GM10847 (cell line): Measurements from ENCODE around the gene OCEL1.

Experiments used
- POLR2A ChIP-seq: IDR thresholded peaks from 2 replicates; pipeline ENCODE4 v1.6.1; 2011; ENCODE audit not compliant: insufficient read length; ENCODE audit errors: extremely low read depth

OCEL1 gene

DNA sequence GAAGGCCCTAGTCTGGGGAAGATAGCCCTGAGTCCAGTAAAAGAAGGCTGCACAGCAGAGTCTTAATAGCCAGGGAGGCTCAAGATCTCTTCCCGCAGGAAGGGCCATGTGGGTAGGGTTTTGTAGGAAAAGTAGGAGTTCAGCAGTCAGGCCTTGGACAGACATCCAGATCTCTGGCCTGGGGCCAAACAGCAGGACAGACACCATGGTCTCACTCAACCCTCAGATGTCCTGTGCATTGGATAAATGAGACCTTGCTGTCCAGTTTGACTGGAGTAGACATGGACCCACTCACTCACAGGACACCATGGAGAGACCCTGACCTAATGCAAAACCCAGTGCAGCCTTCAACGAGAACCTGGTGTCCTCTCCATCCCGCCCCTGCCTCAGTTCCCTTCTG is 3.9 kb downstream of the OCEL1 start:
- TF ChIP-seq POLR2A: no peak

DNA sequence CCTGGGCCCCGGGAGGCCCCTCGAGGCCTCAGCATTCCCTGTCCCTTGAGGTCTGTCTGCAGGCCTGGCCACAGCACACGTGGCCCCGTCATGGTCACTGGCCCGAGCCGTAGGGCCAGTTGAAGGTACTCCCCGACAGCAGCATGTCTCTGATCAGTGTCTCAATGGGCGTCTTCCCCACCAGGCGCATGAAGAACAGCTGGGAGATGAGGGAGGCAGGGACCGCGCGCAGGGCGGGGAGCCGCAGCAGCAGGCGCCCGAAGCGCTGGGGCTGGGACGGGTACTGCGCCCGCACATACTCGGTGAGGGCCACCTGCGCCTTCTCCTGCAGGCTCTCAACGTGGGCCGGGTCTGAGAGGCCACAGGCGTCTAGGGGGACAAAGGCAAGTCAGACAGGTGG is 6.2 kb downstream of the OCEL1 start:
- no peak for TF ChIP-seq POLR2A

- TF ChIP-seq POLR2A: no peak
Measured at GRCh38 chr19:17234911-17235299, 8.9 kb downstream of the OCEL1 start.

DNA sequence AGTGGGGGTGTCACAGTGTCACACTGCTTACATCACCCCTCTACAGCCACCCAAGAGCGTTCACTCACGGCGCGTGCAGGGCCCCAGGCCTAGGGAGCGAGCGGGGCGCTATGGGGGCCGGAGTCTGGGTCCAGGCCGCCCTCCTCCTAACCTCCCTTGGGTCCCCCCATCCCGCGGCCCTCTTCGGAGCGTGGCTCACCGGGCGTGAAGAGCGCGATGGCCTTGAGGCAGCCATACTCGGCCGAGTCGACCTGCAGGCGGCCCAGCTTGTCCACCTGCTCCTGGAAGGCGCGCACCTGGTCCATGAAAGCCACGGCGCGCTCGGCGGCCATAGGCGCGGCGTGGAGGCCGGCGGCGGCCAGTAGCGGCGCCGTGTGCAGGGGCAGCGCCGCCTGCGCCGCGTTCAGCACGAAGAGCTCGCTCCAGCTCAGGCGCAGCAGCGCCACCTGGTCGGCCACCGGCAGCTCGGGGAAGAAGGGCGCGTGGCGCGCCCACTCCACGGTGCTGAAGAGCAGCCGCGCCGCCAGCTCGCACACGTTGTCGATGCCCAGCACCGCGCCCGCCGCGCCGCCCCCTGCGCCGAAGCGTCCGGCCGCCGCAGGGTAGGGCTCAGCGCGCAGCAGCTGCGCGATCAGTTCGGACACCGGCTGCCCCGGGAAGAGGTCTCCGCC is 9.4 kb downstream of the OCEL1 start:
- TF ChIP-seq POLR2A: no peak

GRCh38 chr19:17235971-17236777 is 10.1 kb downstream of the OCEL1 start:
- no peak for TF ChIP-seq POLR2A

DNA sequence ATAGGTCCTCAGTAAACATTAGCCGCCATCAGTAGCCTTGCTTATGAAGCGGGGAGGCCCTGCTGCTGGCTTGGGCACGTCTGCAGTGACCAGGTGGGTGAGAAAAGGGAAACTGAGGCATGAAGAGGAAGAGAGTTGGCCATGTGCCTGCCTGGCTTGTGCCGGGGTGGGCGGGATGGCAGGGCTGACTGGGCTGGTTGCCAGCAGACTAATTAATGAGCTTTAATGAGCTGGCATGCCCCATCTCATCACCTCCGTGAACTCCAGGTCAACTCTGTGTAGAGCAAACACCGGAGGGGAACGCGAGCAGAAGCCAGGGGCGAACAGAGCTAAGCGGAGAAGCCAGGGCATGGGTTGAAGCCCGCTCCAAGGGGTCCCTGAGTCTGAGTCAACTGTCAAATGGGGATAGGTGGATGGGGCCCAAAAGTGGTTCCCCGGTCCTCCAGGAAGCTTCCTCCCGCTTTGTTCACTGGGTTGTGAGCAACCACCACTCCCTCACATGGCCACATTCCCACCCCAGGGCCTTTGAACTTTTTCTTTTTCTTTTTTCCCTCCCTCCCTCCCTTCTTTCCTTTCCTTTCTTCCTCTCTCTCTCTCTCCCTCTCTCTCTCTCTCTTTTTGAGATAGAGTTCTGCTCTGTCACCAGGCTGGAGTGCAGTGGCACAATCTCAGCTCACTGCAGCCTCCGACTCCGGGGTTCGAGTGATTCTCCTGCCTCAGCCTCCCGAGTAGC is 11.0 kb downstream of the OCEL1 start:
- TF ChIP-seq POLR2A: no peak

DNA sequence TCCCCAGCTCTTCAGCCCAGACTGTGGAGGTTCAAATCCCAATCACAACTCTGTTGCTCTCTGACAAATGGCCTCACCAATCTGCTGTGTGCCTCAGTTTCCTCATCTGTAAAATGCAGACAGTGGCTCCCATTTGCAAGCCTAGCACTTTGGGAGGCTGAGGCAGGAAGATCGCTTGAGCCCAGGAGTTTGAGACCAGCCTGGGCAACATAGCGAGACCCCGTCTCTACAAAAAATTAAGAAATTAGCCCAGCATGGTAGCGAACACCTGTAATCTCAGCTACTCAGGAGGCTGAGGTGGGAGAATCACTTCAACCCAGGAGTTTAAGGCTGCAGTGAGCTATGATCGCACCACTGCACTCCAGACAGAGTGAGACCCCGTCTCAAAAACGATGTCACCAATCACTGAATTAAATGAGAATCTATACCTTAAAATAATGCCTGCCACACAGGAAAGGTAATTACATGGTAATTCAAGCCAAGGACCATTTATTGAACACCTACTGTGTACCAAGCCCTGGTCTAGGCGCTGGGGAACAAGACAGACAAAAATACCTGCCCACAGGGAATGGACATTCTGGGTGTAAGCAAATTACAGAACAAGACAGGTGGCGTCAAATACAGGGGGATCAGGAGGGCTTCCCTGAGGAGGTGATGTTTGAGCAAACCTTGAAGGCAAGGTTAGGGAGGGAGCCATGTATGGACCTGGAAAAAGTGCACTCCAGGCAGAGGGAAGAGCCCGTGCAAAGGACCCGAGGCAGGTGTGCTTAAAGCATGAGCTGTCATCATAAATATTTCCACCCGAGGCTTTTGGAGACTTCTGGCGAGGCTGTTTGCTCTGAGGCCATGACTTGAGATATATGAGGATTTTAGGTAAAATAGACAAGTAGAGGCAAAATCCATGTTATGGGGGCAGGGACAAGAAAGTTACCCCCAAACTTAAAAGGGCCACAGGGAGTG is 12.0 kb downstream of the OCEL1 start:
- no peak for TF ChIP-seq POLR2A

DNA sequence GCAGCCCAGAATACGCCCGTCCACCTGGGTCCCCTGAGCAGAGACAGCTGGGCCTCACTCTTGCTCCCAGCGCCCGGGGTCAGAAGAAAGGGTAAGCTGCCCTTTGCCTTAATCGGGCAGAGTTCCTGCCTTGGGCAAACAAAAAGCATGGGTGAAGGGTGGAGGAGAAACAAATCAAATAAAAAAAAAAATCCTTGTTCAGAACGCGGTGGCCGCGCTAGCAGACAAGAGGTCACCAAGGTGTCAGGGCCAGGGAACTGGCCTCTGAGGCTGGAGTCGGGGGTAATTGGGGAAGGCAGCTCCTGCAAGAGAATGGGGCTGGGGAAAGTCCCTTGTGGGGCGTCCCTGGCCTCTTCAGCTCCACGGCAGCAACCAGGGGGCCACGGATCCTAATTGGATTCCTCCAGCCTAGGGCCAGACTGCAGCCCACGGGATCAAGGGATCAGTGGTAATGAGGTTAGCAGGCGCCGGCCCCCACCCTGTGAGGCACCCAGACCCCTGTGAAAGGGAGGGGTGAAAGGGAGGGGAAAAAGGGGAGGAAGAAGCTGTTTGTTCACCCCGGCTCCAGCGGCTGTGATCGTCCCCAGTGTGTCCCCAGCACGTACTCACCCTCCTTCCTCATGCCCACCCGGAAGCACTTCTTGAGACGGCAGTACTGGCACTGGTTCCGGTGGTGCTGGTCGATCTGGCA is 14.2 kb downstream of the OCEL1 start:
- no peak for TF ChIP-seq POLR2A

- no peak for TF ChIP-seq POLR2A
Measured at GRCh38 chr19:17240826-17241399, 14.9 kb downstream of the OCEL1 start.

- TF ChIP-seq POLR2A: no peak
Measured at GRCh38 chr19:17242431-17243208, 16.6 kb downstream of the OCEL1 start.

- TF ChIP-seq POLR2A: no peak
Measured at GRCh38 chr19:17243211-17243829, 17.3 kb downstream of the OCEL1 start.

GRCh38 chr19:17243830-17244617 is 18.0 kb downstream of the OCEL1 start:
- no peak for TF ChIP-seq POLR2A
